AG10803 (cell line): ENCODE data around the gene HCN3.
"Not testable (repeated sequence)": the region's sequence is repeated elsewhere in the genome, so short reads cannot be mapped to it uniquely, and the experiment has no call there.

Experiments
- DNase-seq: peaks from one replicate; pipeline ENCODE4 v3.0.0; 2010; ENCODE audit warnings: low read depth
- H3K4me3 ChIP-seq: 2 replicates; pipeline ENCODE4 v1.5.1; 2011; ENCODE audit warnings: mild to moderate bottlenecking, low read length, control low read depth
- TF ChIP-seq, protein P1 (sequence below): conservative IDR thresholded peaks from 2 replicates; pipeline ENCODE4 v1.5.1; 2011; ENCODE audit warnings: mild to moderate bottlenecking, low read length, control low read depth, inconsistent platforms

The HCN3 gene

GRCh38 chr1:155324037-155324716, 46.9 kb downstream of the HCN3 start:
- TF ChIP-seq, protein P1, sequence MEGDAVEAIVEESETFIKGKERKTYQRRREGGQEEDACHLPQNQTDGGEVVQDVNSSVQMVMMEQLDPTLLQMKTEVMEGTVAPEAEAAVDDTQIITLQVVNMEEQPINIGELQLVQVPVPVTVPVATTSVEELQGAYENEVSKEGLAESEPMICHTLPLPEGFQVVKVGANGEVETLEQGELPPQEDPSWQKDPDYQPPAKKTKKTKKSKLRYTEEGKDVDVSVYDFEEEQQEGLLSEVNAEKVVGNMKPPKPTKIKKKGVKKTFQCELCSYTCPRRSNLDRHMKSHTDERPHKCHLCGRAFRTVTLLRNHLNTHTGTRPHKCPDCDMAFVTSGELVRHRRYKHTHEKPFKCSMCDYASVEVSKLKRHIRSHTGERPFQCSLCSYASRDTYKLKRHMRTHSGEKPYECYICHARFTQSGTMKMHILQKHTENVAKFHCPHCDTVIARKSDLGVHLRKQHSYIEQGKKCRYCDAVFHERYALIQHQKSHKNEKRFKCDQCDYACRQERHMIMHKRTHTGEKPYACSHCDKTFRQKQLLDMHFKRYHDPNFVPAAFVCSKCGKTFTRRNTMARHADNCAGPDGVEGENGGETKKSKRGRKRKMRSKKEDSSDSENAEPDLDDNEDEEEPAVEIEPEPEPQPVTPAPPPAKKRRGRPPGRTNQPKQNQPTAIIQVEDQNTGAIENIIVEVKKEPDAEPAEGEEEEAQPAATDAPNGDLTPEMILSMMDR: no peak
- peak overlapping the region; percentile 93 for H3K4me3 ChIP-seq
- DNase-seq: peak; percentile 97

GRCh38 chr1:155324717-155325602, 47.7 kb downstream of the HCN3 start:
- peak; percentile 36 for DNase-seq
- TF ChIP-seq, protein P1: peak; percentile 49
- H3K4me3 ChIP-seq: peak overlapping the region; percentile 93

GRCh38 chr1:155325603-155325893, 48.3 kb downstream of the HCN3 start:
- TF ChIP-seq, protein P1: no peak
- DNase-seq: no peak
- H3K4me3 ChIP-seq: peak overlapping the region; percentile 93

GRCh38 chr1:155326020-155326526, 48.8 kb downstream of the HCN3 start:
- no peak for DNase-seq
- no peak overlapping the region; the same call in 1 of the 2 replicates for H3K4me3 ChIP-seq
- TF ChIP-seq, protein P1: no peak

DNA sequence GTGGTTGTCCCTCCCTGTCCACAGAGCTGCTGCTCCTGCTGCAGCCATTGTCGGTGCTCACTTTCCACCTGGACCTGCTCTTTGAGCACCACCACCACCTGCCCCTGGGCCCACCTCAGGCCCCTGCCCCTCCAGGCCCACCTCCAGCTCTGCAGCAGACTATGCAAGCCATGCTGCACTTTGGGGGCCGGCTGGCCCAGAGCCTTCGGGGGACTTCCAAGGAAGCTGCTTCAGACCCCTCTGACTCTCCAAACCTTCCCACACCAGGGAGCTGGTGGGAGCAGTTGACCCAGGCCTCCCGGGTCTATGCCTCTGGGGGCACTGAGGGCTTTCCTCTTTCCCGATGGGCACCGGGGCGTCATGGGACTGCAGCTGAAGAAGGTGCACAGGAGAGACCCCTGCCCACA, 49.4 kb downstream of the HCN3 start:
- TF ChIP-seq, protein P1: no peak

DNA sequence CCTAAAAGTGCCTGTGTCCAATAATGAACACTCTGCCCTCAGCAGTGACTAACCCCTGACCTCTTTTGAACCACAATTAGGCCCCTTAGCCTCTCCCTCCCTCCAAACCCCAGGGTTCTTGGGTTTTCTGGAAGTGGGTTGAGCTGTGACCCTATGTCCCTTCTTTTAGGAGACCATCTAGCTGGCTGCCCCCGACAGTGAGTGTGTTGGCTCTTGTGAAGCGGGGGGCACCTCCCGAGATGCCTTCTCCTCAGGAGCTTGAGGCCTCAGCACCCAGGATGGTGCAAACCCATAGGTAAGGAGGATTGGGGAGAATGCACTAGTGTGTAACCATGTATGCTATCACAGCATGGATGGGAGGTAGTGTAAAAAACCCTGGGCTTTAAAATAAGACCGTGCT, 50.7 kb downstream of the HCN3 start:
- TF ChIP-seq, protein P1: no peak

More for the DNA sequence above, 49.4 kb downstream of the HCN3 start:
- DNase-seq: no peak
- no peak overlapping the region for H3K4me3 ChIP-seq

DNA sequence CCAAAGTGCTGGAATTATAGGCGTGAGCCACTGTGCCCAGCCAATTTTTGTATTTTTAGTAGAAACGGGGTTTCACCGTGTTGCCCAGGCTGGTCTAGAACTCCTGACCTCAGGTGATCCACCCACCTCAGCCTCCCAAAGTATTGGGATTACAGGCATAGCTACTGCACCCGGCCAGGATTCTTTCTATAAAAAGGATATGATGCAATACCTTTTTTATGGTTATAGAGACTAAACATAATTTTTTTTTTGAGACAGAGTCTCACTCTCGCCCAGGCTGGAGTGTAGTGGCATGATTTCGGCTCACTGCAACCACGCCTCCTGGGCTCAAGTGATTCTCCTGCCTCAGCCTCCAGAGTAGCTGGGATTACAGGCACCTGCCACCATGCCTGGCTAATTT, 51.6 kb downstream of the HCN3 start:
- not testable (repeated sequence) for DNase-seq, H3K4me3 ChIP-seq

More for the DNA sequence above, 50.7 kb downstream of the HCN3 start:
- H3K4me3 ChIP-seq: no peak overlapping the region
- no peak for DNase-seq
